ENCODE measurements around the gene PPP2R2B. TPM values are rescaled to one million over a fixed set of nuclear protein-coding genes. Genes with fewer than 3 reads are reported as not detected.

PPP2R2B gene
- total RNA-seq, 1 donor from 2014 or later = 10.0 TPM

- H3K4me1 ChIP-seq = peaks cover 0 to 14% of the 10 kb centered on the region in 2 donors
- no peaks in the 10 kb centered on the region for H3K9me3 ChIP-seq
- intact Hi-C loops (cut with DNase I) = no loop called here
- H3K27ac ChIP-seq = no peak overlapping the region
- TF ChIP-seq, protein P1, sequence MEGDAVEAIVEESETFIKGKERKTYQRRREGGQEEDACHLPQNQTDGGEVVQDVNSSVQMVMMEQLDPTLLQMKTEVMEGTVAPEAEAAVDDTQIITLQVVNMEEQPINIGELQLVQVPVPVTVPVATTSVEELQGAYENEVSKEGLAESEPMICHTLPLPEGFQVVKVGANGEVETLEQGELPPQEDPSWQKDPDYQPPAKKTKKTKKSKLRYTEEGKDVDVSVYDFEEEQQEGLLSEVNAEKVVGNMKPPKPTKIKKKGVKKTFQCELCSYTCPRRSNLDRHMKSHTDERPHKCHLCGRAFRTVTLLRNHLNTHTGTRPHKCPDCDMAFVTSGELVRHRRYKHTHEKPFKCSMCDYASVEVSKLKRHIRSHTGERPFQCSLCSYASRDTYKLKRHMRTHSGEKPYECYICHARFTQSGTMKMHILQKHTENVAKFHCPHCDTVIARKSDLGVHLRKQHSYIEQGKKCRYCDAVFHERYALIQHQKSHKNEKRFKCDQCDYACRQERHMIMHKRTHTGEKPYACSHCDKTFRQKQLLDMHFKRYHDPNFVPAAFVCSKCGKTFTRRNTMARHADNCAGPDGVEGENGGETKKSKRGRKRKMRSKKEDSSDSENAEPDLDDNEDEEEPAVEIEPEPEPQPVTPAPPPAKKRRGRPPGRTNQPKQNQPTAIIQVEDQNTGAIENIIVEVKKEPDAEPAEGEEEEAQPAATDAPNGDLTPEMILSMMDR (IDR thresholded peaks at IDR 0.05) = no peak
- no peaks in the 10 kb centered on the region for H3K27me3 ChIP-seq
- no peak for DNase-seq (ENCODE audit: low spot score in 2 of 2)
- H3K4me3 ChIP-seq = no peak overlapping the region
- no peaks in the 10 kb centered on the region for H3K36me3 ChIP-seq
Measured at GRCh38 chr5:146716636-146717035, 161.9 kb downstream of the PPP2R2B start.

- Histone ChIP-seq H3K9me3 (no peaks in the 10 kb centered on the region), H3K4me1 (no peaks in the 10 kb centered on the region), H3K4me3 (no peak overlapping the region), H3K27ac (no peak overlapping the region), H3K27me3 (no peaks in the 10 kb centered on the region), H3K36me3 (no peaks in the 10 kb centered on the region)
- TF ChIP-seq, protein P1 (IDR thresholded peaks at IDR 0.05) = no peak
- intact Hi-C loops (cut with DNase I) = no loop called here
- no peak for DNase-seq (ENCODE audit: low spot score in 2 of 2)
Measured at GRCh38 chr5:146710348-146710747, 168.2 kb downstream of the PPP2R2B start.

GRCh38 chr5:146707316-146707715 is 171.2 kb downstream of the PPP2R2B start:
- intact Hi-C loops (cut with DNase I) = no loop called here
- H3K27ac ChIP-seq = no peak overlapping the region
- H3K36me3 ChIP-seq = no peaks in the 10 kb centered on the region
- no peaks in the 10 kb centered on the region for H3K4me1 ChIP-seq
- no peaks in the 10 kb centered on the region for H3K9me3 ChIP-seq
- H3K4me3 ChIP-seq = no peak overlapping the region
- TF ChIP-seq, protein P1 (IDR thresholded peaks at IDR 0.05) = no peak
- no peak for DNase-seq (ENCODE audit: low spot score in 2 of 2)
- H3K27me3 ChIP-seq = no peaks in the 10 kb centered on the region

DNA sequence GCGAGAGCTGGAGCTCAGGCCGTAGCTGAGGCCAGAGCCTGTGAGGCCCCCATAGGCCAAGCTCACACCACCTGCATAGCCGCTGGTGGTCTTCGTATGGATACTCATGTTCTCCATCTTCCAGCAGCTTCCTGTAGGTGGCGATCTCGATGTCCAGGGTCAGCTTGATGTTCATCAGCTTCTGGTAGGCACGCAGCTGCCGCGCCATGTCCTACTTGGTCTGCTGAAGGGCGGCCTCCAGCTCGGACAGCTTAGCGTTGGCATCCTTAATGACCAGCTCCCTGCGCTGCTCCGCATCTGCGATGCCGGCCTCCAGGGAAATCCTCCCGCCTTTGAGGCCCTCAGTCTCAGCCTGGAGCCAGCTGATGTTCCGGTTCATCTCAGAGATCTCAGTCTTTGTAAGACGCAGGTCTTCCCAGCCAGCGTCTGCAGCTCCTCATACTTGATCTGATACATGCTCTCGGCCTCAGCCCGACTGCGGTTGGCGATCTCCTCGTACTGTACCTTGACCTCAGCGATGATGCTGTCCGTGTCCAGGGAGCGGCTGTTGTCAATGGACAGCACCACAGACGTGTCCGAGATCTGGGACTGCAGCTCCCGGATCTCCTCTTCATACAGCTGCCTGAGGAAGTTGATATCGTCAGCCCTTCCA is 172.1 kb downstream of the PPP2R2B start:
- Histone ChIP-seq H3K4me3 (no peak overlapping the region), H3K36me3 (no peaks in the 10 kb centered on the region), H3K27ac (no peak overlapping the region), H3K9me3 (no peaks in the 10 kb centered on the region), H3K4me1 (no peaks in the 10 kb centered on the region), H3K27me3 (no peaks in the 10 kb centered on the region)
- TF ChIP-seq, protein P1 (IDR thresholded peaks at IDR 0.05) = no peak
- intact Hi-C loops (cut with DNase I) = no loop called here
- DNase-seq (ENCODE audit: low spot score in 2 of 2) = no peak

DNA sequence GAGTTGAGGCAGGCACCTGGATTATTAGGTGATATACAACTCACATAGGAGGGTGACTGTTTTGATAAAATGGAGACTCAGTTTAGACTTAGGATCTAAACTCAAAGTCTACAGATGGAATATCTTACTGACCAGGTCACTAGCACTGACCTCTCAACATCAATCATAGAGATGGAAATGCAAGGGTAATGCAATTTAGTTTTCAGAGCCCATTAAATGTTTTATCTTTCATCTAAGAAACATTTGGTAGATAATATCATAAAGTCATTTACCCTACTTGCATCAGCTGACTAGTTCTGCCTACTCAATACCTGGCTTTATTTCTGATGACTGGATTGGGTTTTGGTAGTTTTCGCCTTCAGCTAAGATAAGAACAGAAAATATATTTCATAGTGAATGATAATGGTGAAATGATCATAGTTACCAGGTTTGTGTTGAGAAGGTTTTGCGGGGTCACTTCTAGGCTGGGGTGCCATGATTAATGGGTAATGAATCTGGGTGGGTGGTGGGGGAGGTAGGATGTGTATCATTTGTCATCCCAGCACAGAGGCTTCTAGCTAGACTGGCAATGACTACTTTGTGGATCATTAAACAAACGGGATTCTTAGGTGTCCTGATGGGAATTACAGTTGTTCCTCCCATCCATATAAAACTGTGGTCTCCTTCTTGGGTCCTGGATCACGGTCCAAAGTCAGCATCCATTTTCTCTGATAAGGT is 173.4 kb downstream of the PPP2R2B start:
- Histone ChIP-seq H3K9me3 (no peaks in the 10 kb centered on the region), H3K27me3 (no peaks in the 10 kb centered on the region), H3K27ac (no peak overlapping the region), H3K4me3 (no peak overlapping the region), H3K4me1 (no peaks in the 10 kb centered on the region), H3K36me3 (no peaks in the 10 kb centered on the region)
- TF ChIP-seq, protein P1 (IDR thresholded peaks at IDR 0.05) = no peak
- no peak for DNase-seq (ENCODE audit: low spot score in 2 of 2)
- intact Hi-C loops (cut with DNase I) = no loop called here

Measured in ascending aorta (tissue), 2 donors.